Activated T-cell treated with anti-CD3 and anti-CD28 coated beads, Interleukin-2, amount 50 U/mL, for 72 hours (primary cell): ENCODE measurements around the gene TMEM131L. TPM values are rescaled to one million over a fixed set of nuclear protein-coding genes. Genes with fewer than 3 reads are reported as not detected.
"Not testable (repeated sequence)": the region's sequence is repeated elsewhere in the genome, so short reads cannot be mapped to it uniquely, and the experiment has no call there.

ENCODE experiments used
- ATAC-seq, 2 donors: fragments of 150-1000 bp; cut with Tn5 transposase; replicated peaks in 1 of 2; 2 replicates each; pipeline ENCODE4 v1.10.0; 2021; ENCODE audit warnings: moderate library complexity in 2 of 2, mild to moderate bottlenecking in 1 of 2
- DNase-seq, 2 donors: peaks; one replicate each; pipeline ENCODE4 v3.0.0; 2021 to 2022; ENCODE audit warnings: mixed read lengths in 1 of 2
- H3K27ac Mint-ChIP-seq: one replicate; pipeline ENCODE4 v1.8.0; 2022; ENCODE audit warnings: mild to moderate bottlenecking, moderate library complexity, mixed read lengths
- H3K27me3 Mint-ChIP-seq: one replicate; pipeline ENCODE4 v1.8.0; 2022; ENCODE audit warnings: low read depth, mixed read lengths
- H3K36me3 Mint-ChIP-seq, 2 donors: one replicate each; pipeline ENCODE4 v1.8.0; 2022; ENCODE audit warnings: mixed read lengths in 2 of 2, mild to moderate bottlenecking in 1 of 2; ENCODE audit not compliant: insufficient read depth in 2 of 2
- H3K4me1 Mint-ChIP-seq: one replicate; pipeline ENCODE4 v1.8.0; 2022; ENCODE audit warnings: low read depth, mixed read lengths
- H3K4me3 Mint-ChIP-seq, 2 donors: one replicate each; pipeline ENCODE4 v1.8.0; 2022; ENCODE audit warnings: mild to moderate bottlenecking in 2 of 2, mixed read lengths in 2 of 2, moderate library complexity in 2 of 2
- H3K9me3 Mint-ChIP-seq, 2 donors: one replicate each; pipeline ENCODE4 v1.8.0; 2022; ENCODE audit warnings: mixed read lengths in 2 of 2
- total RNA-seq, 2 donors: library from RNA; stranded (reverse); gene quantifications; one replicate each; pipeline ENCODE4 v1.2.3, GENCODE V29; 2022

Gene TMEM131L
- total RNA-seq, 2 donors from 2014 or later = 32.7 to 44.4 TPM

DNA sequence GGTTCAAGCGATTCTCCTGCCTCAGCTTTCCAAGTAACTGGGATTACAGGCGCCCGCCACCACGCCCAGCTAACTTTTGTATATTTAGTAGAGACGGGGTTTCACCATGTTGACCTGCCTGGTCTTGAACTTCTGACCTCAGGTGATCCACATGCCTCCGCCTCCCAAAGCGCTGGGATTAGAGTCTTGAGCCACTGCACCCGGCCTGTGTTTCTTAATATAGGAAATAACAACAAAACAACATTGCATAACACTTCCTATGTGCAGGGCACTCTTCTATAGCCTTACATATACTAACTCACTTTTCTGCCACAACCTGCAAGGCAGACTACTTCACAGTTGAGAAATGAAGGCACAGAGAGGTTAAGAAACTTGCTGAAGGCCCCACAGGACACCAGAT is 12.8 kb upstream of the TMEM131L start:
- DNase-seq (no peak), ATAC-seq (no peak)
- Mint-ChIP-seq H3K4me1 (peaks cover 24% of the 10 kb centered on the region), H3K27ac (no peak overlapping the region), H3K9me3 (no peaks in the 10 kb centered on the region), H3K4me3 (no peak overlapping the region), H3K36me3 (peaks cover 0 to 2% of the 10 kb centered on the region in 2 donors), H3K27me3 (no peaks in the 10 kb centered on the region)

- H3K4me3 Mint-ChIP-seq = no peak overlapping the region
- no peak for DNase-seq
- H3K27me3 Mint-ChIP-seq = no peaks in the 10 kb centered on the region
- H3K9me3 Mint-ChIP-seq = no peaks in the 10 kb centered on the region
- no peak overlapping the region for H3K27ac Mint-ChIP-seq
- no peaks in the 10 kb centered on the region for H3K36me3 Mint-ChIP-seq
- no peaks in the 10 kb centered on the region for H3K4me1 Mint-ChIP-seq
- ATAC-seq = no peak
Measured at GRCh38 chr4:153458969-153459368, 7.2 kb upstream of the TMEM131L start.

DNA sequence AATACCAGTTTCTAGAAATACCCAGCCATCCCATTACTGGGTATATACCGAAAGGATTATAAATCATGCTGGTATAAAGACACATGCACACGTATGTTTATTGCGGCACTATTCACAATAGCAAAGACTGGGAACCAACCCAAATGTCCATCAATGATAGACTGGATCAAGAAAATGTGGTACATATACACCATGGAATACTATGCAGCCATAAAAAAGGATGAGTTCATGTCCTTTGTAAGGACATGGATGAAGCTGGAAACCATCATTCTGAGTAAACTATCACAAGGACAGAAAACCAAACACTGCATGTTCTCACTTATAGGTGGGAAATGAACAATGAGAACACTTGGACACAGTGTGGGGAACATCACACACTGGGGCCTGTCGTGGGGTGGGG is 4.6 kb upstream of the TMEM131L start:
- H3K4me3 Mint-ChIP-seq, DNase-seq, ATAC-seq, H3K27me3 Mint-ChIP-seq, H3K9me3 Mint-ChIP-seq, H3K27ac Mint-ChIP-seq, H3K36me3 Mint-ChIP-seq: not testable (repeated sequence)
- H3K4me1 Mint-ChIP-seq = peaks cover 14% of the 10 kb centered on the region

- Mint-ChIP-seq H3K27ac (no peak overlapping the region), H3K27me3 (no peaks in the 10 kb centered on the region), H3K9me3 (no peaks in the 10 kb centered on the region), H3K36me3 (peaks cover 0 to 5% of the 10 kb centered on the region in 2 donors), H3K4me3 (no peak overlapping the region), H3K4me1 (peaks cover 30% of the 10 kb centered on the region)
- no peak for ATAC-seq
- no peak for DNase-seq
Measured at GRCh38 chr4:153464068-153464467, 2.1 kb upstream of the TMEM131L start.

- Mint-ChIP-seq H3K9me3 (no peaks in the 10 kb centered on the region), H3K36me3 (peaks cover 0 to 10% of the 10 kb centered on the region in 2 donors), H3K27me3 (no peaks in the 10 kb centered on the region), H3K4me3 (peak overlapping the region; percentile 89 to 94), H3K27ac (peak overlapping the region; percentile 76), H3K4me1 (peaks cover 41% of the 10 kb centered on the region)
- ATAC-seq (no peak), DNase-seq (no peak)
Measured at GRCh38 chr4:153465140-153465539, 1.0 kb upstream of the TMEM131L start.

DNA sequence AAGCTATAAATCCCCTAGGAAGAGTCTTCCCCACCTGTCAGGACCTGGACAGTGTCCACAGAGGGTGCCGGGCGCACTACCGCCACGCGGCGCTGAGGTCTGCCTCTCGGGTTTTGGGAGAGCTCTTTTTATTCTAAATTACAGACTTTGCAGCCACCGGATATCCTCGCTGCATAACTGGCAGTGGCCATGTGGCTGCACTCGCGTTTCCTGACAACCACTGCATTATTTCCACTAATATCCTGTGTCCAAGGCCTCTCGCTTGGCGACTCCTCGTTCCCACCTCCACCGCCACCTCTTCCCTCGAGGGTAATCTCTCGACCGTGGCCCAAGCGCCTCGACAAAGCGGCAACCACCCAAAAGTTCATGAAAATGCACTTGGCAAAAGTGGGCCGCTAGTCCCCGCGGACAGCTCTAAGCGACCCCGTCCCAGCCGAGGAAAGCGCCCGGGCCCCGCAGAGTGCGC is 512 bp upstream of the TMEM131L start:
- ATAC-seq = peak; percentile 13 to 19
- DNase-seq = peak; percentile 29 to 41
- Mint-ChIP-seq H3K4me1 (peaks cover 46% of the 10 kb centered on the region), H3K4me3 (peak overlapping the region; percentile 89 to 94), H3K27ac (peak overlapping the region; percentile 27), H3K36me3 (peaks cover 0 to 10% of the 10 kb centered on the region in 2 donors), H3K9me3 (no peaks in the 10 kb centered on the region), H3K27me3 (no peaks in the 10 kb centered on the region)

- peak; percentile 16 to 18 for ATAC-seq
- H3K27ac Mint-ChIP-seq = peak overlapping the region; percentile 97
- peaks cover 62% of the 10 kb centered on the region for H3K4me1 Mint-ChIP-seq
Measured at GRCh38 chr4:153466949-153467896, 1.1 kb downstream of the TMEM131L start.

GRCh38 chr4:153467897-153468262 is 1.7 kb downstream of the TMEM131L start:
- no peaks in the 10 kb centered on the region for H3K27me3 Mint-ChIP-seq
- no peak for ATAC-seq

More at GRCh38 chr4:153466949-153467896, 1.1 kb downstream of the TMEM131L start:
- peaks cover 5 to 17% of the 10 kb centered on the region in 2 donors for H3K36me3 Mint-ChIP-seq
- no peaks in the 10 kb centered on the region for H3K9me3 Mint-ChIP-seq
- peak overlapping the region; percentile 94 to 98 for H3K4me3 Mint-ChIP-seq
- no peaks in the 10 kb centered on the region for H3K27me3 Mint-ChIP-seq
- peak; percentile 45 to 57 for DNase-seq

GRCh38 chr4:153468587-153468986 is 2.4 kb downstream of the TMEM131L start:
- Mint-ChIP-seq H3K27ac (peak overlapping the region; percentile 97), H3K9me3 (no peaks in the 10 kb centered on the region), H3K4me1 (peaks cover 75% of the 10 kb centered on the region), H3K27me3 (no peaks in the 10 kb centered on the region), H3K36me3 (peaks cover 11 to 25% of the 10 kb centered on the region in 2 donors), H3K4me3 (peak overlapping the region; percentile 94 to 98)
- peak in 1 of 2 donors; percentile 6 for ATAC-seq
- DNase-seq = no peak

More at GRCh38 chr4:153467897-153468262, 1.7 kb downstream of the TMEM131L start:
- no peak for DNase-seq
- peak overlapping the region; percentile 94 to 98 for H3K4me3 Mint-ChIP-seq
- no peaks in the 10 kb centered on the region for H3K9me3 Mint-ChIP-seq
- H3K36me3 Mint-ChIP-seq = peaks cover 7 to 21% of the 10 kb centered on the region in 2 donors
- H3K27ac Mint-ChIP-seq = peak overlapping the region; percentile 97
- H3K4me1 Mint-ChIP-seq = peaks cover 68% of the 10 kb centered on the region

DNA sequence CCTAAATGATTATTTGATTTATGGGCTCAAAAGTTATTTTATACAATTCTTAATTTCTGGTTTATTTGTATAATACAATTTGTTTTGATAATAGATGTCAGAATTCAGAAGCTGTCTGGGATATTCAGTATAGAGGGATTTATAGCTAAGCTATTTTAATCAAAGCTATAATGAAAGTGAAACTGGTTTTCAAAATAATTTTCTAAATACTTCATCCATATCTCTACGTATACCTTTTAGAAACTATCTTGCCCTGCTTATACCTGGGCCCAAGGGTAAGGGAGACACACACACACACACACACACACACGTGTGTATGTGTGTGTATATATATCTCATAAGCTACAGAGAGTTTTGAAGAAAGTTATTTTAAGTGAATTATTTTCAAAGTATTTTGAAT is 2.9 kb downstream of the TMEM131L start:
- Mint-ChIP-seq H3K27me3 (no peaks in the 10 kb centered on the region), H3K4me3 (peak overlapping the region; percentile 94 to 98), H3K36me3 (peaks cover 11 to 27% of the 10 kb centered on the region in 2 donors), H3K9me3 (no peaks in the 10 kb centered on the region), H3K27ac (peak overlapping the region; percentile 97), H3K4me1 (peaks cover 80% of the 10 kb centered on the region)
- DNase-seq (no peak), ATAC-seq (no peak)

GRCh38 chr4:153471071-153471697 is 5.0 kb downstream of the TMEM131L start:
- Mint-ChIP-seq H3K27ac (peak overlapping the region; percentile 90), H3K36me3 (peaks cover 17 to 35% of the 10 kb centered on the region in 2 donors), H3K4me1 (peaks cover 81% of the 10 kb centered on the region), H3K4me3 (peak overlapping the region; percentile 94 to 98)
- not testable (repeated sequence) for ATAC-seq, H3K27me3 Mint-ChIP-seq, H3K9me3 Mint-ChIP-seq
- DNase-seq = peak in 1 of 2 donors; percentile 22

DNA sequence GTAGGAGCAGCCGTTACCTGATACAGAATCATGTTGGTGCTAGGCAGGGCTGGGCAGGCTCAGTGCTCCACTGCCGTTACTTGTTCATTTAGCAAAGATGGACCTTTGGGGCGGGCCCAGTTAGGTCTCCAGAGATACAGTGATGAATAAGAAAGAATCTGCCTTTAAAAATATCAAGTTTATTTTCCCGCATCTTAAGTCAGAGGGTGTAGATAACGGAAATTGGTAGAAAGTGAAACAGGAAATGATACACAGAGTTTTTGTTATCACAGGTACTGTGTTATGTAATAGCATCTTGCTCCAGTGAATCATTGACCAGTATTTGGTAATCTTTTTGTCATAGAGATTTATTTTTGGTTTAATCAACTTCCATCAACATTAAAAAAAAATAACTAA is 5.5 kb downstream of the TMEM131L start:
- Mint-ChIP-seq H3K27ac (peak overlapping the region; percentile 90), H3K4me3 (peak overlapping the region; percentile 94 to 98), H3K27me3 (no peaks in the 10 kb centered on the region), H3K36me3 (peaks cover 17 to 35% of the 10 kb centered on the region in 2 donors), H3K9me3 (no peaks in the 10 kb centered on the region), H3K4me1 (peaks cover 84% of the 10 kb centered on the region)
- DNase-seq (peak; percentile 44), ATAC-seq (peak; percentile 55 to 62)
